Sigmoid colon (tissue), 7 donors: Measurements from ENCODE around the gene GP5. TPM values are rescaled to one million over a fixed set of nuclear protein-coding genes. Genes with fewer than 3 reads are reported as not detected.

Experiments used
- DNase-seq: peaks from one replicate; pipeline ENCODE4 v3.0.0-alpha.2; 2019
- H3K27ac ChIP-seq, 4 donors: fragments of 200-600 bp; sonication (generic); one replicate each; pipeline ENCODE4 v1.5.1; 2016 to 2019; ENCODE audit warnings: mild to moderate bottlenecking in 1 of 4
- H3K27me3 ChIP-seq, 3 donors: fragments of 200-600 bp; sonication (generic); one replicate each; pipeline ENCODE4 v1.5.1; 2019; ENCODE audit warnings: mild to moderate bottlenecking in 1 of 3
- H3K36me3 ChIP-seq, 4 donors: fragments of 200-600 bp; sonication (generic); one replicate each; pipeline ENCODE4 v1.5.1; 2016 to 2019
- H3K4me1 ChIP-seq, 4 donors: fragments of 200-600 bp; sonication (generic); one replicate each; pipeline ENCODE4 v1.5.1; 2017 to 2019
- H3K4me3 ChIP-seq, 4 donors: fragments of 200-600 bp; sonication (generic); one replicate each; pipeline ENCODE4 v1.5.1; 2017 to 2019; ENCODE audit warnings: mild to moderate bottlenecking in 2 of 4, moderate library complexity in 1 of 4
- H3K9me3 ChIP-seq, 4 donors: fragments of 200-600 bp in 3 of 4; sonication (generic) in 3 of 4; one replicate each; pipeline versions ENCODE4 v1.5.1 to v1.6.1; 2013 to 2019
- EP300 ChIP-seq, 4 donors: sonication (generic); formaldehyde crosslinking; IDR thresholded peaks; one replicate each; pipeline ENCODE4 v1.6.1; 2017; ENCODE audit warnings: antibody characterized with exemption in 4 of 4
- POLR2A ChIP-seq, 2 donors: fragments of 450-650 bp; IDR thresholded peaks; one replicate each; pipeline ENCODE4 v1.6.1; 2016; ENCODE audit warnings: antibody characterized with exemption in 2 of 2, mild to moderate bottlenecking in 2 of 2, moderate library complexity in 2 of 2
- POLR2AphosphoS5 ChIP-seq, 4 donors: sonication (generic); formaldehyde crosslinking; IDR thresholded peaks; one replicate each; pipeline ENCODE4 v1.6.1; 2017; ENCODE audit warnings: antibody characterized with exemption in 4 of 4
- WGBS, 2 donors: extraction: QIAGEN DNeasy Blood & Tissue Kit; methylation state at CpG; one replicate each; pipeline ENCODE4 v1.1.7; 2013; 5-methylcytosine and 5-hydroxymethylcytosine counted together
- intact Hi-C: fragments of 100-400 bp; cut with DNase I; formaldehyde crosslinking; loops from one replicate; pipeline ENCODE4 v1.15.1; 2023
- polyA plus RNA-seq, 3 donors: library from polyadenylated mRNA; stranded (reverse); fragments of 200-250 nt; gene quantifications; one replicate each; pipeline ENCODE4 v1.2.3, GENCODE V29; 2013
- total RNA-seq, 4 donors: library from RNA; depleted of rRNA; stranded (reverse); fragments of >200 nt; gene quantifications; one replicate each; pipeline ENCODE4 v1.1.0, GENCODE V29; 2016
- TF ChIP-seq, protein P1 (sequence below), 4 experiments: fragments of 450-650 bp in 3 of 4; fragments of 200-600 bp in 1 of 4; IDR thresholded peaks; one replicate each; pipeline ENCODE4 v1.5.1; 2016 to 2019; ENCODE audit warnings: antibody characterized with exemption in 4 of 4, mild to moderate bottlenecking in 3 of 4, moderate library complexity in 2 of 4
- donor health status: healthy with polysubstance abuse.
- donor health status: Bipolar disorder and iron deficiency.
- donor health status: healthy.

GP5 gene
- total and polyA plus RNA-seq, 7 donors: 0.14 to 0.69 TPM; not detected in 5

DNA sequence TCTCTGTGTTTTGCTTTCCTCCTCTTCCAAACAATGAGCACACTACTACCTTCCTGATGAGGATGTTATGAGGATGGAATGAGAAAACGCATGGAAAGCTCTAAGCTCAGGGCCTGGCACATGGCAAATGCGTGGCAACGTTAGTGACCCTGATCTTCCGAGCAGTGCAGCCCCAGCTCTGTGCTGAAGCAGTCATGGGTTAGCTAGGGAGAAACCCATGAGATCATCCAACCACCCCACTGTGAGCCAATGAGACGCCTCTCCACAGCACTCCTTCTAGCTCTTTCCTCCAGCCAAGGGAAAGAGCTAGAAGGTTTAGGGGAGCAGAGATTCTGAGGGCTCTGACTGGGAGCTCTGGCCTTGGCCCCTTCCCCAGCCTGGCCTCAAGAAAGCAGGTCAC, 52.4 kb downstream of the GP5 start:
- WGBS, 2 donors: 77 to 83% methylated on average over 5 of the region's 5 CpGs
- DNase-seq: no peak
- Histone ChIP-seq H3K4me3 (no peak overlapping the region), H3K36me3 (no peaks in the 10 kb centered on the region), H3K27ac (no peak overlapping the region), H3K9me3 (no peaks in the 10 kb centered on the region), H3K4me1 (no peaks in the 10 kb centered on the region), H3K27me3 (peaks cover 0 to 8% (median 0%) of the 10 kb centered on the region in 3 donors)
- intact Hi-C loops: no loop called here
- no peak for TF ChIP-seq POLR2AphosphoS5 (IDR thresholded peaks at IDR 0.05)

DNA sequence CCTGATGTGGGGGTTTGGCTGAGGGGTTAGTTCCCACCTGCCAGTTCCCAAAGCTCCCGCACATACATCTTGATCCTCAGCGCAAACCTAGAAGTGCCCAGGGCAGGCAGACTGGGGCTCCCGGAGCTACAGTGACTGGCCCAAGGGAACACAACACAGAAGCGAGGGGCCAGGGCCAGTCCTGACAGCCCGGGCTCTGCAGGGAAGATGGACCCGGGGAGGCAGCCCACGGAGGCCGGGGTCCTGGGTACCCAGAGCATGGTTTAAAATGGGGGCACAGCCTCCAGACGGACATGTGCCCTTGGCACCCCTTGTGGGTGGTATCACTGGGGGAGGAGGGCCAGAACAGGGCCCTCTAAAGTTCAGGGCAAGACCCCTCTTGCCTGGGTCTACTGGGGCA, 53.0 kb downstream of the GP5 start:
- Histone ChIP-seq H3K4me3 (no peak overlapping the region), H3K27me3 (peaks cover 0 to 8% (median 0%) of the 10 kb centered on the region in 3 donors), H3K27ac (no peak overlapping the region), H3K36me3 (no peaks in the 10 kb centered on the region), H3K4me1 (no peaks in the 10 kb centered on the region), H3K9me3 (no peaks in the 10 kb centered on the region)
- DNase-seq: no peak
- TF ChIP-seq EP300 (IDR thresholded peaks at IDR 0.05) (no peak), POLR2AphosphoS5 (IDR thresholded peaks at IDR 0.05) (no peak), POLR2A (IDR thresholded peaks at IDR 0.05) (no peak)
- TF ChIP-seq, protein P1, sequence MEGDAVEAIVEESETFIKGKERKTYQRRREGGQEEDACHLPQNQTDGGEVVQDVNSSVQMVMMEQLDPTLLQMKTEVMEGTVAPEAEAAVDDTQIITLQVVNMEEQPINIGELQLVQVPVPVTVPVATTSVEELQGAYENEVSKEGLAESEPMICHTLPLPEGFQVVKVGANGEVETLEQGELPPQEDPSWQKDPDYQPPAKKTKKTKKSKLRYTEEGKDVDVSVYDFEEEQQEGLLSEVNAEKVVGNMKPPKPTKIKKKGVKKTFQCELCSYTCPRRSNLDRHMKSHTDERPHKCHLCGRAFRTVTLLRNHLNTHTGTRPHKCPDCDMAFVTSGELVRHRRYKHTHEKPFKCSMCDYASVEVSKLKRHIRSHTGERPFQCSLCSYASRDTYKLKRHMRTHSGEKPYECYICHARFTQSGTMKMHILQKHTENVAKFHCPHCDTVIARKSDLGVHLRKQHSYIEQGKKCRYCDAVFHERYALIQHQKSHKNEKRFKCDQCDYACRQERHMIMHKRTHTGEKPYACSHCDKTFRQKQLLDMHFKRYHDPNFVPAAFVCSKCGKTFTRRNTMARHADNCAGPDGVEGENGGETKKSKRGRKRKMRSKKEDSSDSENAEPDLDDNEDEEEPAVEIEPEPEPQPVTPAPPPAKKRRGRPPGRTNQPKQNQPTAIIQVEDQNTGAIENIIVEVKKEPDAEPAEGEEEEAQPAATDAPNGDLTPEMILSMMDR (IDR thresholded peaks at IDR 0.05): no peak
- intact Hi-C loops: no loop called here
- WGBS, 2 donors: 89 to 91% methylated on average over 9 of the region's 9 CpGs

Other genes with a start within 250 kb of the GP5 start
- not detected for gene CPN2, start 47.9 kb downstream of the GP5 start, total RNA-seq
- gene CPN2, start 47.9 kb downstream of the GP5 start, polyA plus RNA-seq: under 1 TPM in 1 of 3 donors, not detected in 2; 0.01 TPM
- gene LRRC15, start 29.5 kb downstream of the GP5 start, total RNA-seq: under 1 TPM in 2 of 4 donors, not detected in 2; under 0.01 TPM
- under 1 TPM; under 0.01 to 0.23 (median 0.20) TPM for gene LRRC15, start 29.5 kb downstream of the GP5 start, polyA plus RNA-seq
- gene ATP13A3, start 87.7 kb upstream of the GP5 start, total RNA-seq: 10 to 100 TPM; 50.4 to 82.7 (median 68.2) TPM
- gene ATP13A3, start 87.7 kb upstream of the GP5 start, polyA plus RNA-seq: 10 to 100 TPM; 10.9 to 20.6 (median 12.0) TPM
- 10 to 100 TPM in 1 of 4 donors, 1 to 10 TPM in 3; 2.0 to 11.9 (median 5.2) TPM for gene TMEM44, start 234.2 kb upstream of the GP5 start, total RNA-seq
- gene TMEM44, start 234.2 kb upstream of the GP5 start, polyA plus RNA-seq: 10 to 100 TPM; 24.0 to 25.8 (median 25.7) TPM